Body of pancreas (tissue), 4 donors: ENCODE measurements around the gene PYROXD2. TPM values are rescaled to one million over a fixed set of nuclear protein-coding genes. Genes with fewer than 3 reads are reported as not detected.
"Not testable (repeated sequence)": the region's sequence is repeated elsewhere in the genome, so short reads cannot be mapped to it uniquely, and the experiment has no call there.

Experiments used
- ATAC-seq: fragments of 150-250 bp; one replicate; pipeline ENCODE4 v1.9.1; 2016
- DNase-seq, 4 donors: peaks; one replicate each; pipeline ENCODE4 v3.0.0-alpha.2; 2019
- H3K27ac ChIP-seq, 4 donors: fragments of 200-600 bp; sonication (generic); 1 replicate in 3 of 4; 2 replicates in 1 of 4; pipeline versions ENCODE4 v1.5.1 to v1.6.1; 2016 to 2019; ENCODE audit warnings: mild to moderate bottlenecking in 1 of 4, mixed read lengths in 1 of 4, moderate library complexity in 1 of 4
- H3K27me3 ChIP-seq, 2 donors: fragments of 200-600 bp; sonication (generic); one replicate each; pipeline ENCODE4 v1.6.0; 2016; ENCODE audit warnings: mild to moderate bottlenecking in 1 of 2
- H3K36me3 ChIP-seq, 2 donors: fragments of 200-600 bp; sonication (generic); replicated peaks in 1 of 2; 2 replicates each; pipeline ENCODE4 v1.5.1; 2016; ENCODE audit warnings: low read depth in 2 of 2; ENCODE audit not compliant: insufficient read depth in 1 of 2
- H3K4me1 ChIP-seq: fragments of 200-600 bp; sonication (generic); one replicate; pipeline ENCODE4 v1.6.0; 2016
- H3K4me3 ChIP-seq, 2 donors: fragments of 200-600 bp; sonication (generic); 1 replicate in 1 of 2; 2 replicates in 1 of 2; pipeline ENCODE4 v1.5.1; 2016 to 2019
- H3K9me3 ChIP-seq, 3 donors: fragments of 200-600 bp; sonication (generic); 1 replicate in 2 of 3; 2 replicates in 1 of 3; pipeline ENCODE4 v1.5.1; 2016
- POLR2A ChIP-seq, 3 donors: fragments of 450-650 bp; IDR thresholded peaks; one replicate each; pipeline ENCODE4 v1.6.1; 2016; ENCODE audit warnings: antibody characterized with exemption in 3 of 3, mild to moderate bottlenecking in 2 of 3
- WGBS, 2 donors: methylation state at CpG; one replicate each; pipeline ENCODE4 v1.1.5; 2017; 5-methylcytosine and 5-hydroxymethylcytosine counted together
- intact Hi-C: fragments of 100-400 bp; cut with DNase I; formaldehyde crosslinking; loops from one replicate; pipeline ENCODE4 v1.15.1; 2023
- total RNA-seq, 2 donors: library from RNA; depleted of rRNA; stranded (reverse); fragments of >200 nt; gene quantifications; one replicate each; pipeline ENCODE4 v1.1.0, GENCODE V29; 2016
- TF ChIP-seq, protein P1 (sequence below), 7 experiments: fragments of 450-650 bp in 4 of 7; fragments of 200-600 bp in 3 of 7; sonication (generic) in 3 of 7; IDR thresholded peaks; one replicate each; pipeline ENCODE4 v1.5.1; 2016 to 2019; ENCODE audit warnings: antibody characterized with exemption in 7 of 7

PYROXD2 gene
- total RNA-seq, 2 donors from 2014 or later: 4.9 to 8.6 TPM

DNA sequence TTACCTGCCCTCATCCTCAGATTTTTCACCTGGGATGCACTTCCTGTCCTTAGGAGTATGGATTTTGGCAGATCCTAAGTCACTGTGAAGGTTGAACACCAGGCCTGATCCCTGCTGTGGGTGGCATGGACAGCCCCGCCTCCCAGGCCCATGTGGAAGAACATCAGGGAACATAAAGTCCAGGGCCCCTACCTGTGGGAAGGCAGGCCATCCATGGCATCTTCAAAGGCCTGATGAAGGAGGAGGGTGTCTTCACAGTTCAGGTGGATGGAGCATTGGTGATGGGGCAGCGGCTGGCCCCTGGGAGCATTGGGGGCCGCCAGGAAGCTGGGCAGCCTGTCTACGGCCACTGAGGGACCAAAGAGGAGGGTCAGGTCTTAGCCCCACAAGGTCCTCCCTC, 24.6 kb downstream of the PYROXD2 start:
- H3K27ac ChIP-seq: no peak overlapping the region
- no peaks in the 10 kb centered on the region for H3K27me3 ChIP-seq
- H3K36me3 ChIP-seq: no peaks in the 10 kb centered on the region
- ATAC-seq (no peak), DNase-seq (no peak)
- TF ChIP-seq, protein P1, sequence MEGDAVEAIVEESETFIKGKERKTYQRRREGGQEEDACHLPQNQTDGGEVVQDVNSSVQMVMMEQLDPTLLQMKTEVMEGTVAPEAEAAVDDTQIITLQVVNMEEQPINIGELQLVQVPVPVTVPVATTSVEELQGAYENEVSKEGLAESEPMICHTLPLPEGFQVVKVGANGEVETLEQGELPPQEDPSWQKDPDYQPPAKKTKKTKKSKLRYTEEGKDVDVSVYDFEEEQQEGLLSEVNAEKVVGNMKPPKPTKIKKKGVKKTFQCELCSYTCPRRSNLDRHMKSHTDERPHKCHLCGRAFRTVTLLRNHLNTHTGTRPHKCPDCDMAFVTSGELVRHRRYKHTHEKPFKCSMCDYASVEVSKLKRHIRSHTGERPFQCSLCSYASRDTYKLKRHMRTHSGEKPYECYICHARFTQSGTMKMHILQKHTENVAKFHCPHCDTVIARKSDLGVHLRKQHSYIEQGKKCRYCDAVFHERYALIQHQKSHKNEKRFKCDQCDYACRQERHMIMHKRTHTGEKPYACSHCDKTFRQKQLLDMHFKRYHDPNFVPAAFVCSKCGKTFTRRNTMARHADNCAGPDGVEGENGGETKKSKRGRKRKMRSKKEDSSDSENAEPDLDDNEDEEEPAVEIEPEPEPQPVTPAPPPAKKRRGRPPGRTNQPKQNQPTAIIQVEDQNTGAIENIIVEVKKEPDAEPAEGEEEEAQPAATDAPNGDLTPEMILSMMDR (IDR thresholded peaks at IDR 0.05): no peak
- no peak for TF ChIP-seq POLR2A (IDR thresholded peaks at IDR 0.05)
- intact Hi-C loops: no loop called here
- H3K9me3 ChIP-seq: no peaks in the 10 kb centered on the region
- no peak overlapping the region for H3K4me3 ChIP-seq
- WGBS, 2 donors: 78 to 85% methylated on average over 4 of the region's 4 CpGs
- no peaks in the 10 kb centered on the region for H3K4me1 ChIP-seq

DNA sequence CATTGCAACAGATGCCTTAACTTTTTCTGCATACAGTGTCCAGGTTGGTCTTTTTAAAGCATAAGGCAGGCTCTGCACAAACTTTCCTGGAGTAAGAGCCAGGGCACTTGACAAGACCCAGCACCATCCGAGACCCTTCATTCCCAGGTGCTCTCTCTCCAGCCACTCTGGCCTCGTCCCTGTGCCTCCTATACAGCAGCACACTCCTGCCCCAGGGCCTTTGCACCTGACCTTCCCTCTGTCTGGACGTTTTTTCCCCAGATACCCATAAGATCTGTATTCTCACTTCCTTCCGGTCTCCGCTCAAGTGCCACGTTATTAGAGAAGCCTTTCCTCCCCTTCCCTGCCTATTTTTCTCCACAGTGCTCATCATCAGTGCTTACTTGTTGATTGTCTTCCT, 25.6 kb downstream of the PYROXD2 start:
- Histone ChIP-seq H3K4me1 (no peaks in the 10 kb centered on the region), H3K27me3 (no peaks in the 10 kb centered on the region), H3K36me3 (no peaks in the 10 kb centered on the region), H3K9me3 (no peaks in the 10 kb centered on the region), H3K4me3 (no peak overlapping the region), H3K27ac (no peak overlapping the region)
- DNase-seq (no peak), ATAC-seq (no peak)
- intact Hi-C loops: no loop called here
- TF ChIP-seq, protein P1 (IDR thresholded peaks at IDR 0.05): no peak
- TF ChIP-seq POLR2A (IDR thresholded peaks at IDR 0.05): no peak
- WGBS, 2 donors: 76 to 80% methylated on average over 6 of the region's 6 CpGs

- intact Hi-C loops: no loop called here
- H3K4me3 ChIP-seq: no peak overlapping the region
- TF ChIP-seq, protein P1 (IDR thresholded peaks at IDR 0.05): no peak
- TF ChIP-seq POLR2A (IDR thresholded peaks at IDR 0.05): no peak
- H3K4me1 ChIP-seq: no peaks in the 10 kb centered on the region
- ATAC-seq: no peak
- no peaks in the 10 kb centered on the region for H3K9me3 ChIP-seq
- no peaks in the 10 kb centered on the region for H3K36me3 ChIP-seq
- no peak overlapping the region for H3K27ac ChIP-seq
- WGBS, 2 donors: 93 to 94% methylated on average over 12 to 13 of the region's 13 CpGs
- no peak for DNase-seq
- H3K27me3 ChIP-seq: no peaks in the 10 kb centered on the region
Measured at GRCh38 chr10:98388101-98388655, 26.8 kb downstream of the PYROXD2 start.

DNA sequence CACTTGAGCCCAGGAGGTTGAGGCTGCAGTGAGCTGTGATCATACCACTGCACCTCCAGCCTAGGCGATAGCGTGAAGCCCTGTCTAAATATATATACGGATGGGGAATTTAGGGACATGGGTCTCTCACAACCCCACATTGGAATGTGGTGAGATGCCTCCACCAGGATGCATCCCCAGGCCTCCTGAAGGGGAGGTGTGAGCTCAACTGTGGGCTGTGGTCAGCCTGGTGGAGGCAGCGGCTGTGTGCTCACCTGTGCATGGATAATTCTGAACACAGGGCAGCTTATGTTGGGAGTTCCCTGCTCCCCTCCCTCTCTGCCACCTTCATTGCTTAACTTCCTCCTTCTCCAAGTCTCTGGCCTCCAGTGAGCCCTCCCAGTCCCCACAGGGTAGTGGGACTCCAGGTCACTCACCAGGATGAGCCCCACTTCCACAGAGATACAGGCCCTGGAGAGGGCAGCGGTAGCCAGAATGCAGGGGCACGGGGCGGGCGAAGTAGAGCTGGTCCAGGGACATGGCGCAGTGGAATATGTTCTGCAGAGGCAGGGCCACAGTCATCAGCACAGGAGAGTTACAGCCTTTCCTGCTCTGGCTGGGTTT, 30.4 kb downstream of the PYROXD2 start:
- intact Hi-C loops: no loop called here
- TF ChIP-seq, protein P1 (IDR thresholded peaks at IDR 0.05): no peak
- no peak for TF ChIP-seq POLR2A (IDR thresholded peaks at IDR 0.05)
- H3K4me1 ChIP-seq: no peaks in the 10 kb centered on the region
- H3K36me3 ChIP-seq: no peaks in the 10 kb centered on the region
- no peak overlapping the region for H3K27ac ChIP-seq
- ATAC-seq: no peak
- H3K27me3 ChIP-seq: no peaks in the 10 kb centered on the region
- H3K9me3 ChIP-seq: no peaks in the 10 kb centered on the region
- 86 to 87% methylated on average over 9 of the region's 9 CpGs for WGBS, 2 donors
- H3K4me3 ChIP-seq: no peak overlapping the region
- no peak for DNase-seq

- intact Hi-C loops: no loop called here
- H3K27ac ChIP-seq: no peak overlapping the region
- no peak for DNase-seq
- TF ChIP-seq, protein P1 (IDR thresholded peaks at IDR 0.05): no peak
- TF ChIP-seq POLR2A (IDR thresholded peaks at IDR 0.05): no peak
- H3K4me3 ChIP-seq: no peak overlapping the region
- H3K9me3 ChIP-seq: no peaks in the 10 kb centered on the region
- WGBS, 2 donors: 78 to 86% methylated on average over 6 of the region's 6 CpGs
- ATAC-seq: no peak
- H3K36me3 ChIP-seq: no peaks in the 10 kb centered on the region
- no peaks in the 10 kb centered on the region for H3K27me3 ChIP-seq
- no peaks in the 10 kb centered on the region for H3K4me1 ChIP-seq
Measured at GRCh38 chr10:98383869-98384268, 31.1 kb downstream of the PYROXD2 start.

- H3K27me3 ChIP-seq, H3K27ac ChIP-seq, H3K4me1 ChIP-seq, ATAC-seq, DNase-seq, H3K9me3 ChIP-seq, intact Hi-C loops, H3K36me3 ChIP-seq, H3K4me3 ChIP-seq: not testable (repeated sequence)
- WGBS, 2 donors: 86 to 93% methylated on average over 7 of the region's 7 CpGs
Measured at GRCh38 chr10:98383134-98383667, 31.8 kb downstream of the PYROXD2 start.
